GDM1 (cell line): ENCODE data around the gene HACD2.

Experiments
- DNase-seq: peaks from one replicate; lab custom pipeline; 2025; lab: John Stamatoyannopoulos, UW

HACD2 gene

DNA sequence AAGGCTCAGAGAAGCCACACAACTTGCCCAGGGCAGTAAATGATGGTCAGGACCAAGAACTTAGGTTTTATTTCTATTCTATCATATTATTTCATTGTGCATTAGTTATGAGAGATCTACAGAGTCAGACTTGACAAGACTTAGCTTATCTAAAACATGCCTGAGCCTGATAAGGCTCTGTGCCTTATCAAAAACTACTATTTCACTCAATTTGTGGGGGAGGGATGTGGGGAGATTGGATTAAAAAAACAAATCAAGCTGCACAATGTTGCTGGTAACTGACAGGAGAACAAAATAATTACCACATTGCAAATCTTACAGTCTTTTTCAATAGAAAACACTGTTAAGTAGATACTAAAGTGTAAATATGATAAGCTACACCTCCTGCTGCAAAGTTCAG lies 16.0 kb downstream of the HACD2 start:
- no peak for DNase-seq

DNA sequence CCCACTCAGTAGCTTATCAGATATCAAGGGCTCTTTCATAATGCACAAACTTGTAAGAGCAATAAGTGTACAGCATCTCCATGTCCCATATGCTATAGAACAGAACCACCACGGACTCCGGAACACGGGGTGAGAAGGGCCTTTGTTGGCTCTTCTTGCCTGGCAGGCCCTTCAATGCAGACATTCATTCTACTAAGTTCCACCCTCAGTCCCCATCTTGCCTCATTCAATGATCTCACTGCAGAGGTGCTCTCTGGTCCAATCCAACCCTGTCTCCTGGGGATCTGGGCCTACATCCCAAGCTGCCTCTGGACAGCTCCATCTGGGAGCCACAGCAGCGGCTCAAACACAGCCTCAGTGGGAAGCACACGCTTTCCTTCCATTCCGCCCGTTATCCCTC lies 16.8 kb downstream of the HACD2 start:
- no peak for DNase-seq

- no peak for DNase-seq
Observed at GRCh38 chr3:123564056-123564455, 20.8 kb downstream of the HACD2 start.

DNA sequence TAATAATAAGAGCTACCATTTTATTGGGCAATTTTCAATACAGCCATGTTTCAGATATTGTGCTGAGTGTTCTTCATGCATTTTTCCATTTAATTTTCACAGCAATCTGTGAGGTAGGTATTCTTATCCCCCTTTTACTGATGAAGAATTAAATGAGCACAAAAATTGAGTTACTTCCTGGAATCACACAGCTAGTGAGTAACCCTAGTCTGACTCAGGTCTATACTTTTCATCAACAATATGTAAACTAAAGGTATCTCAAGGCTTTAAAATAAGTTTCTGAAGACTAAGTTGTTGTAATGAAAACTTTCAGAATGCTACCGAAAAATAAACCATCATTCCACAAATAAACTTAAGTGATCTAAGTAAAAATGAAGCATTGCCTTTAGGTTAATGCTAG lies 22.3 kb downstream of the HACD2 start:
- DNase-seq: no peak

DNA sequence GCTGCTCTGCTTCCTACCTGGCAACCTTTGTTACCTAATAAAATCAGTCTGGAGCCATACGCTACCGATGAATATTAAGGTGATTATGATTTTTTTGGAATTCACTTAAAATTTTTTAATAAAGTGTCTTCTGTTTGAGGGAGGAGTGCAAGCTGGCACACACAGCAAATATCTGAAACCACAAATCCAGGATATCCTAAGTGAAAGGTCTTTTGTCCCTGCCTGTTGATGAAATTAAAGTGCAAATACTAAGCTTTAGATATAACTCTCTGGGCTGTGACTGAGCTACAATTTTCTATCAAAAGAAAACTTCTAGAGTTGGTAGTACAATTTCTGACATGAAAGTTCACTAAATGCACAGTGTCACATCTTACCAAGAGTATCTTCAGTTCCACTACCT lies 23.7 kb downstream of the HACD2 start:
- DNase-seq: no peak

DNA sequence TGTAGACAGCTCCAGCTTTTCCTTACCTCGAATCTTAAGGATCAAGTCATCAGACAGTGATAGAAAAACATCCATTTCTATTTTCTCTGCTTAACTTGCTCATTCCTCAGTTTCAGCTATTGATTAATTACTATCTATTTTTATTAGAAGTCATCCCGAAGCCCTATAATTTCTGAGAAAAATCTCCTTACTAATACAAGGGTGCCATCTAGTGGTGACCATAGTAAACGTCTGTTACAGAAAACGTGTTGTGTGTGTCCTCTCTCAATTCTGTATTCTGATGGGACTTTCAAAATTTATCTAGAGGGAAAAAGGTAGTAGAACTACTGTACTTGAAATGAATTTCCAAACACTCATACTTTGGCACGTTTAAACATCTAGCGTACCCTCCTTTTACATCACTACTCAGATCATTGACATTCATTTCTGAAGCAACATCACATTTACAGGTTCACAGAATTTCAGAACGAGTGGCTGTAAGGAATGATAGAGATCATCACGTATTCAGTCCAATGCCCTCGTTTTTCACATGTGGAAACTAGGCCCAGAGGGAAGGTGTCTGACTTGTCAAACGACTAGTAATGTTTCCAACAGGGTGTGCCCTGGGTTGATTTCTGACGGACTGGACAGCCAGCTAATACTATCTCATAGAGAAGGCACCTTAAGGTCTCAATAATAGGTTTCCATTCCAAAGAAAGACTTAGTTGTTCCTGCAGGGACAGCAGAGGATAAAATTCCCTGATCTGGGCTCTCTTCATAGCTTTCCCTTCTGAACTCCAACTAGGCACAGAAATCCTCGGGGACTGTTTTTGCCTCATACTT lies 25.6 kb downstream of the HACD2 start:
- peak; percentile 9 for DNase-seq

GRCh38 chr3:123553536-123553935 lies 31.3 kb downstream of the HACD2 start:
- no peak for DNase-seq

GRCh38 chr3:123552768-123553167 lies 32.1 kb downstream of the HACD2 start:
- no peak for DNase-seq

DNA sequence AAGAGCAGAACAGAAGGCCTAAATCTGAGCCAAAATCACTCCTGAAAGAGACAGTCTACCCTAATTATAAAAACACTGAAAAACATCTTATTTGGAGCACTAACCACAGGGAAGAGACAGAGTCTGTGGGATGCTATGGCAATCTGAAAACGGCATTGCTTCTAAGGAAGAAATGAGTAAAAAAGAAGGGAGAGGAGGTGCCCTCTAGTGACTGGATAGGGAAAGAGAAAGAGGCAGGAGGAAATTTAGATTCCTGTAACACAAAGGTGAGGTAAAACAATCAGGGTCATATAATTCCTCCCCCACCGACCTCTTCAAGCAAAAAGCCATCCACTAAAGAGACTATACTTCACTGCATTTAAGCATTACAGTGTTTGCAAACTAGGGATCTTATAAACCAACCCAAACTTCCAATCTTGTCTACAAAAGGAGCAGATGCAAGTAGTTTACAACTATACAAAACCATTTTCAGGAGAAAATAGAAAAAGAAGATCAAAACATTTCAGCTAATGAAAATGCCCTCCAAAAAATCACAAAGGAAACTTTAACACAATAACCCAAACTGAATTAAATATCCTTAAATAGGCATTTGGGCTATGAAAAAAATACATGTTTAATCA lies 32.6 kb downstream of the HACD2 start:
- peak; percentile 10 for DNase-seq

GRCh38 chr3:123547881-123548519 lies 36.9 kb downstream of the HACD2 start:
- DNase-seq: no peak

DNA sequence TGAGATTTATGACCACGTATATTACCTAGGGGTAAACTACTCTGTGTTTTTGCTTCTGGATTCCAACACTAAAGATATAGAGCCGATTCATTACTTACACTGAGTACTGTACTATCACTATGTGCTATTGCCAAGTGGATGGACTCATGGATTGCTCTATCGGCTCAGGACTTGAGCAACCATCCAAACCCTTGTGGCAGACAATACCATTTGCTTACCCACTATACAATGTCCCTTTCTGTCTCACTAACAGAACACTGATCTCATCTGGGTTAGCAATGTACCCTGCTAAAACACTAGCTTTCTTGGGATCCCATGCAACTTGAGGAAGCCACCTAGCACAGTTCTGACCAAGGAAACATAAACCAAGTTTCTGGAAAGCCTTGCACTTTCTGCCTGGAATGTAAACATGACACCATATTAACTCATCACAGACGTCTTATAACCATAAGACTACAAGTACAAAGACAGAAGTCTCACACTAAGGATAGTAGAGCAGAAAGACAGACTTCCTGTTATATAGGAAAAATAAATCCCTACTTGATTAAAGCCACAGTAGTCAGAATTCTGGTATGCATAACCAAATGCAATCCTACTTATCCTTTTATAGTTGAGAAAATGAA lies 38.6 kb downstream of the HACD2 start:
- no peak for DNase-seq

DNA sequence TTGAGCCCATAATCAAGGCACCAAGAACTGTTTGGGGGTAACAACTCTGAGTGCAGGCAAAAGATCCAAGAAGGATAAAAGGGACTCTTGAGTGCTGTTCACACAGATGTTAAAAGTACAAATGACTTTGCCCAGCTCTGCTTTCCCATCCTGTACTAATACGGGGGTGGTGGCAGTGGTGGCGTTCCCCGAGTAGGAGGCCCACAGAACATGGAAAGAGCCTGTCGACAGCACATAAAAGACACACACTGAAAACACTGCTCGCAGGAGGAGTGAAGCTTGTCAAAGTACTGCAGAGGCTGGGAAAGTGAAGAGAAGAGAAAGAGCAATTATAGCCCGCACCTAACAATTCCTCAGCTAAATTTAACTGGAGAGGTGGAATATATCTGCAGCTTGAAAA lies 40.9 kb downstream of the HACD2 start:
- DNase-seq: no peak

- no peak for DNase-seq
Observed at GRCh38 chr3:123540285-123540684, 44.6 kb downstream of the HACD2 start.

DNA sequence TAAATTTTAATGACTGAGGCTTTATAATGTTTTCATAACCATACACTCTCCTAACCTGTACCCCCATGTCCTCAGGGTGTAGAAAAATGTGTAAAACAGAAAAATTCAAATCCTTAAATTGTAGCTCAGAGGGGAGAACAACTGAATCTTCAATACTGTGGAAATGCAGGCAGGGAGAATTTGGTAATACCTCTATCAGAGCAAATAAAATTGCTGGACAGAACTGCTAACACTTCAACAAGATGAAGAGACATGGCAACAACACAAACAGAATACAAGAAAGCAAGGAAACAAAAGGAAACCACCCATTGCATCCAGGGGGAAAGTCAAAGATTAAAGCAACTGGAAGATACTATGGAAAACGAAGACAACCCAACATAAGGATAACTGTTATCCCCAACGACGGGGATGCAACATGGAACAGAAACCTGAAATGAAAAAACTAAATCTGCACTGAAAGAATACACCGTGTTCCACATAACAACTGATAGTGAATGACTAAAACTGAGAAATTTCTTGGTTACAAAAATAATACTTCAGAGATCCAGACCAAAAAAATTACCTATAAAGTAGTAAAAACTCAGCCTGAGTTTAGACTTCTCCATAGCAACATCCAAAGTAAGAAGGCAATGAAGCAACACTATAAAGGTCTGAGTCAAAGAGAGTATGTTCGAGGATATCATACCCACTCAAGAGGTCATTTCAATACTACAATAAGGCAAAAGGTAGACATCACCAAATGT lies 48.5 kb downstream of the HACD2 start:
- DNase-seq: no peak

DNA sequence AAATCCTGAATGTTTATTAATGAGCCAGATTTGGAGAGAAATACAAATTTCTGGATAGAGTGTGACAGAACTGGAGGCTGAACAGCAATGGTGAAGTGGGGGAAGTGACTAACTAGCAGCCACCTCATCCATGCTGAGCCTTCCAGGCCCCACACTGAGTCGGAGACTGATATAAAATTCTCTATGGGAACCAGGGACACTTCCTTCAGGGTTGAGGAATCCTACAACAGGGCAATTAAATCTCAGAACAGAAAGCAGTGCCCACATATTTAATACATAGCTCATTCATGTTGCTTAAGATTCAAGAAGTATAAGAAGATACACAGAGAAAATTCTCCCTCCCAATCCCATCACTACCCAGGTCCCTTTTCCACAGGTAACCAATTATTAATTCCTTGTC lies 49.3 kb downstream of the HACD2 start:
- DNase-seq: no peak

GRCh38 chr3:123534264-123534663 lies 50.6 kb downstream of the HACD2 start:
- DNase-seq: no peak

GRCh38 chr3:123533554-123534159 lies 51.2 kb downstream of the HACD2 start:
- DNase-seq: no peak

DNA sequence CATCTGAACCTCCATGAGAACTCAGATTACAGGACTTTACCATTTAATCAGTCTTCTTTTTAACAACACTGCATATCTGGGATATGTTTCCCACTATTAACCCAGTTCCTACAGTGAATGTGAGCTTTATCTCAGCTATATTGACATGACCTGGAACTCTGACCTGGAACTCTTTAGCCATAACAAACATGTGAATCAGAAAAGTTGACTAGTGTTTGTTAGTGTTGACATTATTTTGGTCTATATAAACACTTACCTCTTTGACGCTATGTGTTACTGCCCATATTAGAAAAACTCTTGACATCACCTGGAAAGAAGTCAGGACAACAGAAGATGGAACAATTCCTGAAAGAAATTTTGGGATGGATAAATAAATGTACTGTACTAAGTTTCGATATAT lies 56.7 kb downstream of the HACD2 start:
- no peak for DNase-seq

DNA sequence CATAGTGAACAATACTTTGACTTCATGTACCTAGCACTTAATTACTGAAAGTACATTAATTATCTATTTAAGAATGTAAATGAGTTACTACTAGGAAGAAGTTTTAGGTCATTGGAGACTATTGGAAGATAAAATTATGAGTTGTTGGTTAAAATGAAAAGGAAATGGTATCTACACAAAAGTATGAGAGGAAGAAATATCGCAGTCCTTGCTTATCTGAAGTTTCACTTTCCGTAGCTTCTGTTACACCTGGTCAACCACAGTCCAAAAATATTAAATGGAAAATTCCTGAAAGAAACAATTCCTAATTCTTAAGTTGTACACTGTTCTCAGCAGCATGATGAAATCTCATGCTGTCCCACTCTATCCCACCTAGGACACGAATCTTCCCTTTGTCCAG lies 57.8 kb downstream of the HACD2 start:
- no peak for DNase-seq

- DNase-seq: no peak
Observed at GRCh38 chr3:123526474-123526873, 58.4 kb downstream of the HACD2 start.

GRCh38 chr3:123525433-123525832 lies 59.4 kb downstream of the HACD2 start:
- DNase-seq: no peak

DNA sequence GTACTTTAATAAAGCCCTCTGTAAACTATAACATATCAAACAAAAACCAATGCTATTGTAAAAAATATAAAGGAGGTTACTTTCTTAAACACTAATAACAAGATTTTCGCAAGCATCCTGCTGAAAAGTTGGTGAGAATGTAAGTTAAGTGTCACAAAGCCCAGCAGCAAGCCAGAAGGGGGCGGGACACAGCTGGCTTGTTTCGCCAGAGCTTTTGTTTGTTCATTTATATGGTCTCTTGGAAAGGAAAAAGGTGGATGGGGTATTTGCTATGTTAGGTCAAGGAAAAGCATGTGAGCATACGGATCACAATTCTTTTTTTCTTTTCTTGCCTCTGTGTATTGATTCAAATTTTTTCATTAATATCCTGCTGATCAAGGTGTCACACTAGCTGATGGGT lies 59.9 kb downstream of the HACD2 start:
- DNase-seq: no peak
